AG04449 (cell line): ENCODE measurements around the gene PODXL2.

Source experiments
- CTCF ChIA-PET: fragments of 350-600 bp; formaldehyde crosslinking; extraction: SDS; loops from one replicate; lab custom pipeline; 2021; ENCODE audit warnings: antibody characterized with exemption; lab: Yijun Ruan, JAX
- POLR2A ChIA-PET: fragments of 400-600, 350-600 bp; formaldehyde crosslinking; extraction: SDS; loops from one replicate; lab custom pipeline; 2020; ENCODE audit warnings: antibody characterized with exemption, inconsistent platforms; lab: Yijun Ruan, JAX
- DNase-seq: peaks from one replicate; pipeline ENCODE4 v3.0.0-alpha.2; 2010; ENCODE audit warnings: low read depth, low spot score
- H3K4me3 ChIP-seq: 2 replicates; pipeline ENCODE4 v1.5.1; 2011; ENCODE audit warnings: low read depth, mild to moderate bottlenecking, control low read depth, low read length
- CTCF ChIP-seq: IDR thresholded peaks from one replicate; pipeline ENCODE4 v1.5.1; 2011; ENCODE audit warnings: mild to moderate bottlenecking, moderate library complexity, low read length, control low read depth, inconsistent platforms; ENCODE audit not compliant: insufficient read depth; ENCODE audit errors: missing control alignments

Gene PODXL2

GRCh38 chr3:127709320-127710060, 80.5 kb downstream of the PODXL2 start:
- ChIA-PET POLR2A (no interaction called here), CTCF (interaction anchor here (5.8 kb wide), 1 partner anchor 13 kb away, joined by 28 read pairs; no protein-coding TSS in a partner anchor)
- DNase-seq: no peak
- TF ChIP-seq CTCF: no peak
- H3K4me3 ChIP-seq: no peak overlapping the region

DNA sequence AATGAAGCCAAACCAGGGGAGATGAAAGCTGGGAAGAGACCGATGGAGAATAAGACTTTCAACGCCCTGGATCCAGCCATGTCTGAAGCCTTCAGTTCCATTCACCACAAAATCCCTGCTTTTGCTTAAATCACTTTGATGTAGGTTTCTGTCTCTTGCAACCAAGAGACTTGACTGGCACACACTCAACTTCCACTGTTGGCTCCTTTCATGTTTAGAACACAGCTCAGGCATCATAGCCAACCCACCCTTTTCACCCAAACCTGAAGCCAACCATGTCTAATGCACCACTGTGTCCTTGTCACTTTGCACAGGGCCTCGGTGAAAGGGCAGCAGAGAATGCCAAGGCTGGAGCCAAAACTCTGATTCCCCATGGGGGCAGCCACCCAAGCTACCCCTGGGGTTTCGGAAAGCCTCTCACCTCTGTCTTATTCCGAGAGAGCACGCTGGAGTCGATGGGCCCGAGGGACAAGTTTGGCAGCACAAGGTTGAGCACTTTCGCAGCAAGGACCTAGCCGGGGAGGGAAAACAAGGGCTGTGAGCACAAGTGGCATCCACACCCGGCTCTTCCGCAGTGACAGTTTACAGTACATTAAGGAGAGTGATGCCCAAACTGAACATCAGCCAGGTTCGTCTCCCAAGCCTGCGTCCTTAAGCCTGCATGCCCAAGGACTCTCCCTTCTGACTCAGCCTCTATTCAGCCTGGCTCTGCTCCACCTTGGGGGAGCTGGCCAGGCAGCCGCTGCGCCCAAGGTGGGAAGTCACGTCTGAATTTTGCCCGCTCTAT, 81.4 kb downstream of the PODXL2 start:
- ChIA-PET POLR2A (no interaction called here), CTCF (interaction anchor here (5.8 kb wide), 1 partner anchor 14 kb away, joined by 28 read pairs; no protein-coding TSS in a partner anchor)
- no peak overlapping the region for H3K4me3 ChIP-seq
- no peak for DNase-seq
- no peak for TF ChIP-seq CTCF

DNA sequence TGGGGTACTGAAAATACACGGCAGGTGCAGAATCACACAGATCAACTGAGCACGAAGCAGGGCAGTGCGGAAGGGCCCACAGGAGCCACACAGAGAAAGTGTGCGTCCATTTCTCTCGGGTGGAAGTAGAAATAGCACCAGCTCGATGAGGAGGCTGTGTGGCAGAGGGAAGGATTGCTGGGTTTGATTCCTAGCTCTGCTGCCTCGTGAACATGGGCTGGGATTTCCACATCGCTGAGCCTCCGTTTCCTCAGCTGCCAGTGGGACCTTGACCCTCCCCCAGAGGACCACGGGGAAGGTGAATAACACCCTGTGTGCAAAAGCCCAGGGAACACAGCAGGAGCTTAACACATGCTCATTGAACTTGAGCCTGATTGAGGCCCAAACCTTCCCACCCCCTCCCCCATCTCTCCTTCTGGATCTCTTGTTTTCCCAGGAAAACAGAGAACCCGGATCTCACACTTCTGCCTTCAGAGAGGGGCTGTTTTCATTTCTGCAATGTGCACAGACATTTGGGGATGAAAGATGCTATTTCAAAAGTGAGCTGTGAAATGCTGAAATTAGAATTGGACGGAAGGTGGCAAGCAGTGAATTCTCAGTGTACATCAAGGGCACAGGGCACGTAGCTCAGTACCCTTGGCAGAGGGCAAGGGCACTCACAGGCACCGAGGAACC, 82.2 kb downstream of the PODXL2 start:
- DNase-seq: no peak
- TF ChIP-seq CTCF: no peak
- ChIA-PET POLR2A (no interaction called here), CTCF (interaction anchor here (5.8 kb wide), 1 partner anchor 14 kb away, joined by 28 read pairs; no protein-coding TSS in a partner anchor)
- H3K4me3 ChIP-seq: no peak overlapping the region

GRCh38 chr3:127711896-127712295, 82.9 kb downstream of the PODXL2 start:
- ChIA-PET POLR2A (no interaction called here), CTCF (interaction anchor here (1.3 to 5.8 kb wide), 2 partner anchors 10 to 15 kb away, joined by 3 to 28 read pairs; no protein-coding TSS in a partner anchor)
- no peak overlapping the region for H3K4me3 ChIP-seq
- TF ChIP-seq CTCF: no peak
- no peak for DNase-seq

GRCh38 chr3:127712461-127712860, 83.5 kb downstream of the PODXL2 start:
- CTCF ChIA-PET: interaction anchor here (1.3 to 5.8 kb wide), 2 partner anchors 11 to 16 kb away, joined by 3 to 28 read pairs; no protein-coding TSS in a partner anchor
- no peak overlapping the region for H3K4me3 ChIP-seq
- no peak for DNase-seq
- POLR2A ChIA-PET: no interaction called here
- no peak for TF ChIP-seq CTCF
